ENCODE measurements around the gene PSMD6. TPM values are rescaled to one million over a fixed set of nuclear protein-coding genes. Genes with fewer than 3 reads are reported as not detected.

The PSMD6 gene
- total and polyA plus RNA-seq, 7 donors = 49.2 to 71.7 (median 61.9) TPM

GRCh38 chr3:64054488-64054887 lies 31.2 kb upstream of the PSMD6 start:
- no peaks in the 10 kb centered on the region for H3K36me3 ChIP-seq

DNA sequence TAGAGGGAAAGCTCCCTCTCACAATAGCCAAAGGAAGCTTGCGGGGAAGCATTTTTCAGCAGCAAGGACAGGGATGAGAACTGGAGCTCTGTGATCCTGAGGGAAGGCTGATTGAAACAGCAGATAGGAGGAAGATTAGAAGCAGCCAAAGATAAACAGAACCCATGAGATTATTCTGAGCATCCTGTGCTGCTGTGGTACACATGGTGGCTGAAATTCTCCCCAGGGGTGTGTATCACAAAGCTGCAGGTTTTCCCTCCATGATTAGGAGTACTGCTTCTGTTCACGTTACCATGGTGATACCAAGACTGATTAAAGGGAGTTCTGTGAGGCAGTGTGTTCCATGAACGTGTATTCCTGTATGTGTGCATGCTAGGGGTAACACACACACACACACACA lies 30.3 kb upstream of the PSMD6 start:
- intact Hi-C loops (cut with DNase I) = no loop called here
- H3K4me3 ChIP-seq = no peak overlapping the region
- H3K27ac ChIP-seq = no peak overlapping the region
- peaks cover 0 to 4% (median under 1%) of the 10 kb centered on the region in 4 donors for H3K4me1 ChIP-seq
- H3K9me3 ChIP-seq = no peaks in the 10 kb centered on the region
- TF ChIP-seq POLR2A (IDR thresholded peaks at IDR 0.05) (no peak), EP300 (IDR thresholded peaks at IDR 0.05) (no peak), POLR2AphosphoS5 (IDR thresholded peaks at IDR 0.05) (no peak), CTCF (IDR thresholded peaks at IDR 0.05) (no peak)
- no peaks in the 10 kb centered on the region for H3K27me3 ChIP-seq
- 79 to 82% methylated on average over 3 of the region's 3 CpGs for WGBS, 2 donors
- DNase-seq = no peak
- H3K36me3 ChIP-seq = no peaks in the 10 kb centered on the region

More at GRCh38 chr3:64054488-64054887, 31.2 kb upstream of the PSMD6 start:
- Histone ChIP-seq H3K9me3 (no peaks in the 10 kb centered on the region), H3K4me1 (peaks cover 0 to 7% (median 3%) of the 10 kb centered on the region in 4 donors), H3K27me3 (no peaks in the 10 kb centered on the region), H3K4me3 (no peak overlapping the region), H3K27ac (no peak overlapping the region)
- 26 to 67% methylated on average over 3 of the region's 3 CpGs for WGBS, 2 donors
- intact Hi-C loops (cut with DNase I) = no loop called here
- TF ChIP-seq EP300 (IDR thresholded peaks at IDR 0.05) (no peak), POLR2AphosphoS5 (IDR thresholded peaks at IDR 0.05) (no peak), POLR2A (IDR thresholded peaks at IDR 0.05) (no peak), CTCF (IDR thresholded peaks at IDR 0.05) (no peak)
- no peak for DNase-seq

DNA sequence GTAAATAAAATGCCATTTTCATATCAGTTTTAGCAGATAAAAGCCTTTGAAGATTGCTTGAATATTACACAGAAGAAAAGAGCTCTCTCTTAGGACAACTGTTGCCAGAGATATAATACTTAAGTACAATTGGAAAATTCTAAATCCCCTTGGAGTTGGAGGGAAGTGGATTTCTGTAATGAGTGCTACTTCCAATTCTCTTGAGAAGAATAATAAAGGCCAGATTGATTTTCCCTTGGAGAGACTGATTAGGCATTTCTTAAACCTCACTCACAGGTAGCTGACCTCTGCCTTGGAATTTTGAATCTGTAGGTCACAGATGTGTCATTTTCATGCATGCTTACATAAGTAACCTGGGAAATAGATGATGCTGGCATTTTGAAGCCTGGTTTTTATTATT lies 29.8 kb upstream of the PSMD6 start:
- no peak overlapping the region for H3K4me3 ChIP-seq
- intact Hi-C loops (cut with DNase I) = no loop called here
- TF ChIP-seq CTCF (IDR thresholded peaks at IDR 0.05) (no peak), POLR2A (IDR thresholded peaks at IDR 0.05) (no peak), POLR2AphosphoS5 (IDR thresholded peaks at IDR 0.05) (no peak), EP300 (IDR thresholded peaks at IDR 0.05) (no peak)
- peaks cover 0 to 2% (median 0%) of the 10 kb centered on the region in 4 donors for H3K4me1 ChIP-seq
- H3K27me3 ChIP-seq = no peaks in the 10 kb centered on the region
- H3K9me3 ChIP-seq = no peaks in the 10 kb centered on the region
- H3K27ac ChIP-seq = no peak overlapping the region
- no peaks in the 10 kb centered on the region for H3K36me3 ChIP-seq
- no peak for DNase-seq

DNA sequence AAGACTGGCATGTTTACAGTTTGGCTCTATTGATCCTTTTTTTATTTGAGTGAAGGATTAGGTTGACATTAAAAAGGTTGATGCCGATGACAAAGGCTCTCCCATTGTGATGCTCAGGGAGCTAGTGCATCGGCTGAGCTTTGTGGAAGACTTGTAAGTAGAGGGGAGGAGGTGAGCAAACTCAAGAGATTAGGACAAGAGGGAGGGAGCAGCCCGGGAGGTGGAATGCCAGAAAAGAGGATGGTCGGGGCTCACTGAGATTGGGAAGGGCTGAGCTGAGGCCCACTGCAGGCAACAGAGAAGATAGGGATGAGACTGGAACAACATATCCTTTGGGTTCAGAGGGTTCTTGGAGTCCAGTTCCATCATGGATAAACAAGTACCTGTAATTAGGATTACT lies 26.5 kb upstream of the PSMD6 start:
- intact Hi-C loops (cut with DNase I) = no loop called here
- WGBS, 2 donors = 86 to 89% methylated on average over 4 of the region's 4 CpGs
- H3K36me3 ChIP-seq = no peaks in the 10 kb centered on the region
- no peaks in the 10 kb centered on the region for H3K9me3 ChIP-seq
- H3K4me1 ChIP-seq = peaks cover 0 to 5% (median 0%) of the 10 kb centered on the region in 4 donors
- H3K4me3 ChIP-seq = no peak overlapping the region
- DNase-seq = no peak
- H3K27ac ChIP-seq = no peak overlapping the region
- H3K27me3 ChIP-seq = no peaks in the 10 kb centered on the region
- TF ChIP-seq POLR2A (IDR thresholded peaks at IDR 0.05) (no peak), EP300 (IDR thresholded peaks at IDR 0.05) (no peak), CTCF (IDR thresholded peaks at IDR 0.05) (no peak), POLR2AphosphoS5 (IDR thresholded peaks at IDR 0.05) (no peak)

DNA sequence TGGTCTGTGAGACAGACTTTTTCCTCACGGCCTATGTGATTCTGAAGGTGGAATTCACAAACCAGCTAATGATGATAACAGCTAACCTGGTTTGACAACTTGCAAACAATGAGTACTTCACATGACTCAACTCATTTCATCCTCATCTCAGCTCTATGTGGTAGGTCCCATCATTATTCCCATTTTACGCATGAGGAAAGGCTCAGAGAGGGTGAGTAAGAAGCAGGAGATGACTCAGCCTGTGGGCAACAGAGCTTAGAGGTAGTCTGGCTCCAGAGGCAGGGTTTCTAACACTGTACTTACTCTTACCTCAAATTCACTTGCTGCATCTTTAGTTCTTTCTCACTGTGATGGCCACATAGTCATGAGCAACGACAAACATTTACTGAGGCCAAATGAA lies 25.8 kb upstream of the PSMD6 start:
- Histone ChIP-seq H3K27ac (no peak overlapping the region), H3K9me3 (no peaks in the 10 kb centered on the region), H3K36me3 (no peaks in the 10 kb centered on the region), H3K4me3 (no peak overlapping the region), H3K27me3 (no peaks in the 10 kb centered on the region), H3K4me1 (peaks cover 0 to 5% (median 0%) of the 10 kb centered on the region in 4 donors)
- 76 to 80% methylated on average over 3 of the region's 3 CpGs for WGBS, 2 donors
- no peak for DNase-seq
- TF ChIP-seq POLR2A (IDR thresholded peaks at IDR 0.05) (no peak), CTCF (IDR thresholded peaks at IDR 0.05) (no peak), POLR2AphosphoS5 (IDR thresholded peaks at IDR 0.05) (no peak), EP300 (IDR thresholded peaks at IDR 0.05) (no peak)
- intact Hi-C loops (cut with DNase I) = no loop called here
